H1 (cell line): ENCODE results near the gene UBE2D3. TPM values are rescaled to one million over a fixed set of nuclear protein-coding genes. Genes with fewer than 3 reads are reported as not detected.

Source experiments
- CTCF ChIA-PET: fragments of 300-600 bp; sonication (Branson Sonifier 250); formaldehyde crosslinking; loops from one replicate; lab custom pipeline; 2021; ENCODE audit not compliant: partially characterized antibody; lab: Charles Lee
- POLR2A ChIA-PET: fragments of 300-600 bp; sonication (Branson Sonifier 250); formaldehyde crosslinking; loops from one replicate; lab custom pipeline; 2021; ENCODE audit warnings: inconsistent platforms; ENCODE audit not compliant: partially characterized antibody; lab: Charles Lee
- DNase-seq, 2 experiments: peaks; one replicate each; pipeline versions ENCODE4 v3.0.0 to v3.0.0-alpha.2; 2010 to 2022; ENCODE audit warnings: low spot score in 2 of 2, low read depth in 1 of 2, mixed read lengths in 1 of 2
- FAIRE-seq: peaks from 2 replicates; lab custom pipeline; 2011; peaks lifted over from hg19 to GRCh38; lab: Jason Lieb, UNC
- H2AFZ ChIP-seq: 2 replicates; pipeline ENCODE4 v1.8.1; 2012; ENCODE audit warnings: low read length, inconsistent platforms
- H2AK5ac ChIP-seq: 2 replicates; pipeline ENCODE4 v1.6.1; 2013; ENCODE audit warnings: low read depth, low read length
- H2BK120ac ChIP-seq: replicated peaks from 2 replicates; pipeline ENCODE3; 2013; ENCODE audit warnings: low read depth, low read length, inconsistent platforms
- H2BK12ac ChIP-seq: 2 replicates; pipeline ENCODE4 v1.6.1; 2013; ENCODE audit warnings: low read depth, low read length
- H2BK15ac ChIP-seq: 2 replicates; pipeline ENCODE4 v1.6.1; 2013; ENCODE audit warnings: low read length
- H2BK20ac ChIP-seq: 2 replicates; pipeline ENCODE4 v1.6.1; 2013; ENCODE audit warnings: low read length
- H2BK5ac ChIP-seq: 2 replicates; pipeline ENCODE4 v1.6.1; 2013; ENCODE audit warnings: low read depth, low read length
- H3K14ac ChIP-seq: 2 replicates; pipeline ENCODE4 v1.6.1; 2013; ENCODE audit warnings: inconsistent platforms; ENCODE audit not compliant: insufficient read length
- H3K18ac ChIP-seq: 2 replicates; pipeline ENCODE4 v1.6.1; 2013; ENCODE audit warnings: low read length; ENCODE audit errors: extremely low read depth
- H3K23ac ChIP-seq: 2 replicates; pipeline ENCODE4 v1.6.1; 2013; ENCODE audit warnings: inconsistent platforms; ENCODE audit not compliant: insufficient read length
- H3K23me2 ChIP-seq: 2 replicates; pipeline ENCODE4 v1.6.1; 2013; ENCODE audit warnings: low read depth, low read length
- H3K27ac ChIP-seq: 2 replicates; pipeline ENCODE4 v1.6.1; 2011; ENCODE audit warnings: low read depth, low read length, inconsistent platforms
- H3K27me3 ChIP-seq, 4 experiments: replicated peaks in 1 of 4; 1 replicate in 1 of 4; 2 replicates in 3 of 4; pipeline versions ENCODE4 v1.6.1 to v1.8.1; 2011 to 2013; ENCODE audit warnings: low read length in 3 of 4, mild to moderate bottlenecking in 3 of 4, inconsistent platforms in 2 of 4, mixed read lengths in 2 of 4, moderate library complexity in 1 of 4; ENCODE audit not compliant: control insufficient read depth in 3 of 4, insufficient read depth in 3 of 4; ENCODE audit errors: extremely low read depth in 1 of 4
- H3K36me3 ChIP-seq, 4 experiments: 2 replicates each; pipeline versions ENCODE4 v1.6.1 to v1.8.1; 2011 to 2013; ENCODE audit warnings: mild to moderate bottlenecking in 4 of 4, low read length in 3 of 4, moderate library complexity in 2 of 4, control low read depth in 1 of 4, inconsistent platforms in 1 of 4; ENCODE audit not compliant: insufficient read depth in 4 of 4, control insufficient read depth in 2 of 4
- H3K4ac ChIP-seq: replicated peaks from 2 replicates; pipeline ENCODE3; 2013; ENCODE audit warnings: low read length, low read depth, mixed read lengths, inconsistent platforms; ENCODE audit not compliant: insufficient read length
- H3K4me1 ChIP-seq, 4 experiments: replicated peaks in 1 of 4; 1 replicate in 1 of 4; 2 replicates in 3 of 4; pipeline versions ENCODE4 v1.6.1 to v1.8.1; 2011 to 2013; ENCODE audit warnings: low read length in 3 of 4, inconsistent platforms in 2 of 4, mixed read lengths in 1 of 4; ENCODE audit not compliant: insufficient read depth in 4 of 4, control insufficient read depth in 3 of 4
- H3K4me2 ChIP-seq, 2 experiments: 2 replicates each; pipeline versions ENCODE4 v1.6.1 to v1.8.1; 2011 to 2013; ENCODE audit warnings: low read depth in 2 of 2, low read length in 2 of 2, control low read depth in 1 of 2, inconsistent platforms in 1 of 2, mild to moderate bottlenecking in 1 of 2; ENCODE audit not compliant: insufficient read depth in 1 of 2
- H3K4me3 ChIP-seq, 4 experiments: fragments of 200-600, 300-600 bp in 1 of 4; sonication (generic), shearing (Covaris generic), sonication (Bioruptor Twin) in 1 of 4; 2 replicates each; pipeline versions ENCODE4 v1.5.1 to v1.8.1; 2011 to 2016; ENCODE audit warnings: low read length in 4 of 4, low read depth in 3 of 4, control low read depth in 2 of 4, inconsistent platforms in 2 of 4, mild to moderate bottlenecking in 2 of 4, mixed read lengths in 1 of 4, moderate library complexity in 1 of 4; ENCODE audit not compliant: insufficient read depth in 2 of 4; ENCODE audit errors: extremely low read depth in 1 of 4
- H3K56ac ChIP-seq: replicated peaks from 2 replicates; pipeline ENCODE3; 2013; ENCODE audit warnings: low read depth, mild to moderate bottlenecking, mixed read lengths, low read length, inconsistent platforms; ENCODE audit not compliant: insufficient read length
- H3K79me1 ChIP-seq: 2 replicates; pipeline ENCODE4 v1.6.1; 2013; ENCODE audit warnings: low read depth, low read length, control low read depth
- H3K79me2 ChIP-seq, 2 experiments: 2 replicates each; pipeline versions ENCODE4 v1.6.1 to v1.8.1; 2012 to 2013; ENCODE audit warnings: low read length in 2 of 2, mild to moderate bottlenecking in 2 of 2, inconsistent platforms in 1 of 2; ENCODE audit not compliant: insufficient read depth in 2 of 2, control insufficient read depth in 1 of 2
- H3K9ac ChIP-seq, 4 experiments: replicated peaks in 1 of 4; 1 replicate in 1 of 4; 2 replicates in 3 of 4; pipeline versions ENCODE4 v1.6.1 to v1.8.1; 2011 to 2013; ENCODE audit warnings: low read depth in 3 of 4, low read length in 3 of 4, control low read depth in 2 of 4, mild to moderate bottlenecking in 2 of 4, moderate library complexity in 2 of 4, inconsistent platforms in 1 of 4; ENCODE audit errors: extremely low read depth in 1 of 4
- H3K9me3 ChIP-seq, 2 experiments: 2 replicates each; pipeline versions ENCODE4 v1.6.1 to v1.8.1; 2012 to 2013; ENCODE audit warnings: mild to moderate bottlenecking in 2 of 2, moderate library complexity in 2 of 2, control low read depth in 1 of 2, inconsistent platforms in 1 of 2, low read depth in 1 of 2, low read length in 1 of 2, mixed read lengths in 1 of 2; ENCODE audit not compliant: insufficient read depth in 2 of 2
- H4K20me1 ChIP-seq, 2 experiments: replicated peaks in 1 of 2; 2 replicates each; pipeline versions ENCODE3 to v1.8.1; 2011 to 2013; ENCODE audit warnings: inconsistent platforms in 2 of 2, low read length in 2 of 2, mild to moderate bottlenecking in 1 of 2; ENCODE audit not compliant: insufficient read depth in 2 of 2, control insufficient read depth in 1 of 2
- H4K5ac ChIP-seq: 2 replicates; pipeline ENCODE4 v1.6.1; 2013; ENCODE audit warnings: low read length, low read depth, mixed read lengths, inconsistent platforms; ENCODE audit not compliant: insufficient read length
- H4K8ac ChIP-seq: 2 replicates; pipeline ENCODE4 v1.8.0; 2013; ENCODE audit warnings: mild to moderate bottlenecking, moderate library complexity, low read length, inconsistent platforms; ENCODE audit not compliant: insufficient read depth; ENCODE audit errors: extremely low read depth
- H4K91ac ChIP-seq: replicated peaks from 2 replicates; pipeline ENCODE3; 2013; ENCODE audit warnings: low read length, mixed read lengths, inconsistent platforms; ENCODE audit not compliant: insufficient read length
- HDAC2 ChIP-seq, 2 experiments: fragments of 300-600 bp in 1 of 2; sonication (generic) in 1 of 2; IDR thresholded peaks; 2 replicates each; pipeline ENCODE4 v1.6.1; 2011 to 2012; ENCODE audit warnings: low read depth in 2 of 2, low read length in 2 of 2, mild to moderate bottlenecking in 2 of 2, moderate library complexity in 2 of 2, borderline replicate concordance in 1 of 2, inconsistent platforms in 1 of 2
- JUN ChIP-seq: IDR thresholded peaks from 2 replicates; pipeline ENCODE4 v1.6.1; 2011; ENCODE audit warnings: low read depth, mild to moderate bottlenecking, improper control_type of control experiment, low read length
- NANOG ChIP-seq: IDR thresholded peaks from 2 replicates; pipeline ENCODE4 v1.6.1; 2011; ENCODE audit warnings: low read length, low read depth, mild to moderate bottlenecking, inconsistent platforms; ENCODE audit not compliant: insufficient read depth, poor library complexity, severe bottlenecking
- WGBS, 2 experiments: shearing (Covaris generic) in 1 of 2; methylation state at CpG; one replicate each; pipeline versions ENCODE4 v1.1.6 to v1.1.7; 2013 to 2015; ENCODE audit warnings: low lambda C conversion rate in 2 of 2, mixed read lengths in 2 of 2, inconsistent platforms in 1 of 2, low coverage in 1 of 2, missing lambda C conversion rate in 1 of 2; ENCODE audit not compliant: insufficient replicate concordance in 2 of 2, insufficient coverage in 1 of 2, insufficient read length in 1 of 2; ENCODE audit errors: extremely low coverage in 1 of 2, missing lambda C conversion rate in 1 of 2; 5-methylcytosine and 5-hydroxymethylcytosine counted together
- polyA plus RNA-seq, 7 experiments: library from polyadenylated mRNA; depleted of rRNA in 3 of 7; stranded (reverse) in 5 of 7; unstranded in 2 of 7; fragments of >200 nt in 5 of 7; fragments of 200-250 nt in 2 of 7; gene quantifications; 1 replicate in 5 of 7; 2 replicates in 1 of 7; 4 replicates in 1 of 7; pipeline versions ENCODE4 v1.2.1 to v1.2.3, GENCODE V29; 2011 to 2013; ENCODE audit warnings: missing spikeins in 2 of 7, mixed read lengths in 2 of 7
- total RNA-seq: library from RNA; stranded (reverse); fragmentation: NEBNext Ultra II Directional; extraction: Animal tissue kit (Norgen Biotek cat#: 25700); gene quantifications from 2 replicates; pipeline ENCODE4 v1.2.1, GENCODE V29; 2021

UBE2D3 gene
- total and polyA plus RNA-seq, 2 of the 8 experiments (the other 6 are each of a cell fraction or from before 2014, with no cell fraction given): 396 to 544 TPM

- peaks cover 0 to 35% (median 0%) of the 10 kb centered on the region in 4 experiments; a peak in 2 of 8 replicates for H3K36me3 ChIP-seq
- no peak for DNase-seq
- H3K27me3 ChIP-seq: no peaks in the 10 kb centered on the region
- no peak overlapping the region for H2AFZ ChIP-seq
- 70% methylated on average over 2 of the region's 2 CpGs; no CpG with 5 or more reads in 1 of the 2 experiments for WGBS, 2 experiments
- H4K91ac ChIP-seq: no peak overlapping the region
- H2BK12ac ChIP-seq: no peak overlapping the region
- H2BK120ac ChIP-seq: no peak overlapping the region
- H2AK5ac ChIP-seq: no peak overlapping the region
- no peak overlapping the region for H3K14ac ChIP-seq
- no peak for TF ChIP-seq HDAC2 (IDR thresholded peaks at IDR 0.05; ENCODE audit: borderline replicate concordance in 1 of 2, low read depth in 2 of 2, low read length in 2 of 2)
- no peak for TF ChIP-seq JUN
- TF ChIP-seq NANOG: no peak
- ChIA-PET POLR2A (interaction anchor here (1.0 to 8.2 kb wide), 10 partner anchors 10 to 67 kb away, joined by 3 to 162 read pairs (median 12); partner anchors contain the start of genes CISD2 and MANBA), CTCF (interaction anchor here (1.8 to 2.8 kb wide), 2 partner anchors 13 to 208 kb away, joined by 3 to 8 read pairs; no protein-coding TSS in a partner anchor)
- no peak overlapping the region for H3K23ac ChIP-seq
- no peak overlapping the region for H3K27ac ChIP-seq
- no peak overlapping the region for H4K5ac ChIP-seq
- 0 out of 2 replicates have a peak, but pooled peaks cover 3% of the 10 kb centered on the region for H3K23me2 ChIP-seq
- H3K4ac ChIP-seq: no peak overlapping the region
- no peak overlapping the region for H4K8ac ChIP-seq
- H3K79me2 ChIP-seq: peaks cover 57 to 76% of the 10 kb centered on the region in 2 experiments
- no peaks in the 10 kb centered on the region for H3K79me1 ChIP-seq
- no peak overlapping the region for H2BK20ac ChIP-seq
- no peak overlapping the region for H2BK15ac ChIP-seq
- FAIRE-seq: no peak
- H3K56ac ChIP-seq: no peak overlapping the region
- H4K20me1 ChIP-seq: peaks cover 12 to 29% of the 10 kb centered on the region in 2 experiments
- H3K18ac ChIP-seq: no peak overlapping the region
- H2BK5ac ChIP-seq: no peak overlapping the region
- peak overlapping the region; percentile 69 to 84 for H3K4me2 ChIP-seq
- H3K9ac ChIP-seq: no peak overlapping the region
- H3K4me3 ChIP-seq: peak overlapping the region; percentile 85 to 98 (median 94); a peak in 6 of 8 replicates
- H3K4me1 ChIP-seq: peaks cover 0 to 13% (median 7%) of the 10 kb centered on the region in 4 experiments; a peak in 5 of 7 replicates
- H3K9me3 ChIP-seq: no peaks in the 10 kb centered on the region
Measured at GRCh38 chr4:102824398-102824797, 3.0 kb downstream of the UBE2D3 start.
